A673 (cell line): ENCODE measurements around the gene CLDN11. TPM values are rescaled to one million over a fixed set of nuclear protein-coding genes. Genes with fewer than 3 reads are reported as not detected.

ENCODE experiments used
- BruUV-seq: library from RNA; stranded (reverse); fragments of 400-500 nt; replicated peaks from 2 replicates; lab custom pipeline; 2021; lab: Mats Ljungman, UMichigan
- CTCF ChIA-PET: fragments of 300-600 bp; sonication (Branson Sonifier 250); formaldehyde crosslinking; loops from one replicate; lab custom pipeline; 2022; ENCODE audit warnings: antibody characterized with exemption; lab: Charles Lee
- POLR2A ChIA-PET: fragments of 300-600 bp; sonication (Branson Sonifier 250); formaldehyde crosslinking; loops from one replicate; lab custom pipeline; 2022; ENCODE audit warnings: antibody characterized with exemption; ENCODE audit not compliant: low non-redundant PET; lab: Charles Lee
- DNase-seq: peaks from one replicate; pipeline ENCODE4 v3.0.0-alpha.2; 2015; ENCODE audit warnings: low spot score
- H3K27ac ChIP-seq: fragments of 200-600 bp; sonication (generic); 2 replicates; pipeline ENCODE4 v1.5.1; 2016; ENCODE audit warnings: mixed run types, low read depth, mild to moderate bottlenecking, mixed read lengths, antibody characterized with exemption, low read length; ENCODE audit not compliant: poor library complexity, severe bottlenecking
- H3K27me3 ChIP-seq: fragments of 200-600 bp; sonication (generic); replicated peaks from 2 replicates; pipeline ENCODE4 v1.6.1; 2017; ENCODE audit warnings: mixed run types, low read depth, mild to moderate bottlenecking, mixed read lengths, antibody characterized with exemption, low read length; ENCODE audit not compliant: insufficient read depth, poor library complexity
- H3K36me3 ChIP-seq: fragments of 200-600 bp; sonication (generic); 2 replicates; pipeline ENCODE4 v1.6.1; 2016; ENCODE audit warnings: mixed run types, mild to moderate bottlenecking, mixed read lengths, antibody characterized with exemption, low read length; ENCODE audit not compliant: insufficient read depth, poor library complexity, severe bottlenecking
- H3K4me1 ChIP-seq: fragments of 200-600 bp; sonication (generic); 2 replicates; pipeline ENCODE4 v1.6.1; 2017; ENCODE audit warnings: mixed run types, mild to moderate bottlenecking, mixed read lengths, antibody characterized with exemption, low read length; ENCODE audit not compliant: insufficient read depth, poor library complexity, severe bottlenecking
- H3K4me3 ChIP-seq: fragments of 200-600 bp; sonication (generic); 2 replicates; pipeline ENCODE4 v1.5.1; 2016; ENCODE audit warnings: low read depth, mixed run types, mild to moderate bottlenecking, mixed read lengths, low read length; ENCODE audit not compliant: poor library complexity, severe bottlenecking
- H3K9me3 ChIP-seq: fragments of 200-600 bp; sonication (generic); 2 replicates; pipeline ENCODE4 v1.6.1; 2016; ENCODE audit warnings: mixed run types, low read depth, mild to moderate bottlenecking, mixed read lengths, antibody characterized with exemption, low read length; ENCODE audit not compliant: poor library complexity, severe bottlenecking
- EZH2 ChIP-seq: fragments of 200-600 bp; sonication (generic); IDR thresholded peaks from 2 replicates; pipeline ENCODE4 v1.6.1; 2017; ENCODE audit warnings: borderline replicate concordance, low read depth, mild to moderate bottlenecking, mixed read lengths, antibody characterized with exemption, low read length; ENCODE audit not compliant: poor library complexity, severe bottlenecking
- intact Hi-C: fragments of 100-400 bp; cut with micrococcal nuclease; formaldehyde crosslinking; loops from one replicate; pipeline ENCODE4 v1.10.0; 2022; ENCODE audit not compliant: unreplicated experiment
- total RNA-seq: library from RNA; stranded (reverse); gene quantifications from 2 replicates; pipeline ENCODE4 v1.2.3, GENCODE V29; 2021
- TF ChIP-seq, protein P1 (sequence below): fragments of 300-800, 200-600 bp; sonication (generic); conservative IDR thresholded peaks from 2 replicates; pipeline ENCODE4 v1.5.1; 2017; ENCODE audit warnings: low read depth, mild to moderate bottlenecking, antibody characterized with exemption, low read length, moderate library complexity, mixed read lengths

Gene CLDN11
- total RNA-seq, 1 experiment from 2014 or later: not detected

GRCh38 chr3:170391108-170391507, 27.6 kb upstream of the CLDN11 start:
- Histone ChIP-seq H3K4me1 (no peaks in the 10 kb centered on the region), H3K9me3 (no peaks in the 10 kb centered on the region), H3K27me3 (no peaks in the 10 kb centered on the region), H3K4me3 (no peak overlapping the region), H3K27ac (no peak overlapping the region), H3K36me3 (peaks cover 26% of the 10 kb centered on the region)
- CTCF ChIA-PET: no interaction called here
- no peak for DNase-seq
- intact Hi-C loops: no loop called here
- POLR2A ChIA-PET: interaction anchor here (0.6 kb wide), 1 partner anchor 21 kb away, joined by 3 read pairs; no protein-coding TSS in a partner anchor
- no TSS peak for BruUV-seq
- no peak for TF ChIP-seq EZH2
- TF ChIP-seq, protein P1, sequence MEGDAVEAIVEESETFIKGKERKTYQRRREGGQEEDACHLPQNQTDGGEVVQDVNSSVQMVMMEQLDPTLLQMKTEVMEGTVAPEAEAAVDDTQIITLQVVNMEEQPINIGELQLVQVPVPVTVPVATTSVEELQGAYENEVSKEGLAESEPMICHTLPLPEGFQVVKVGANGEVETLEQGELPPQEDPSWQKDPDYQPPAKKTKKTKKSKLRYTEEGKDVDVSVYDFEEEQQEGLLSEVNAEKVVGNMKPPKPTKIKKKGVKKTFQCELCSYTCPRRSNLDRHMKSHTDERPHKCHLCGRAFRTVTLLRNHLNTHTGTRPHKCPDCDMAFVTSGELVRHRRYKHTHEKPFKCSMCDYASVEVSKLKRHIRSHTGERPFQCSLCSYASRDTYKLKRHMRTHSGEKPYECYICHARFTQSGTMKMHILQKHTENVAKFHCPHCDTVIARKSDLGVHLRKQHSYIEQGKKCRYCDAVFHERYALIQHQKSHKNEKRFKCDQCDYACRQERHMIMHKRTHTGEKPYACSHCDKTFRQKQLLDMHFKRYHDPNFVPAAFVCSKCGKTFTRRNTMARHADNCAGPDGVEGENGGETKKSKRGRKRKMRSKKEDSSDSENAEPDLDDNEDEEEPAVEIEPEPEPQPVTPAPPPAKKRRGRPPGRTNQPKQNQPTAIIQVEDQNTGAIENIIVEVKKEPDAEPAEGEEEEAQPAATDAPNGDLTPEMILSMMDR: no peak

- CTCF ChIA-PET: no interaction called here
- no peaks in the 10 kb centered on the region for H3K9me3 ChIP-seq
- H3K27ac ChIP-seq: no peak overlapping the region
- POLR2A ChIA-PET: no interaction called here
- intact Hi-C loops: no loop called here
- TF ChIP-seq, protein P1: no peak
- no peak for TF ChIP-seq EZH2
- H3K4me3 ChIP-seq: no peak overlapping the region
- no peaks in the 10 kb centered on the region for H3K4me1 ChIP-seq
- DNase-seq: no peak
- no peaks in the 10 kb centered on the region for H3K36me3 ChIP-seq
- no peaks in the 10 kb centered on the region for H3K27me3 ChIP-seq
- no TSS peak for BruUV-seq
Observed at GRCh38 chr3:170397685-170398084, 21.0 kb upstream of the CLDN11 start.

GRCh38 chr3:170405101-170405500, 13.6 kb upstream of the CLDN11 start:
- TF ChIP-seq EZH2: no peak
- TF ChIP-seq, protein P1: no peak
- no peak overlapping the region for H3K27ac ChIP-seq
- no peak overlapping the region for H3K4me3 ChIP-seq
- no peaks in the 10 kb centered on the region for H3K36me3 ChIP-seq
- POLR2A ChIA-PET: no interaction called here
- DNase-seq: no peak
- CTCF ChIA-PET: no interaction called here
- H3K9me3 ChIP-seq: no peaks in the 10 kb centered on the region
- BruUV-seq: no TSS peak
- H3K4me1 ChIP-seq: no peaks in the 10 kb centered on the region
- H3K27me3 ChIP-seq: no peaks in the 10 kb centered on the region
- intact Hi-C loops: no loop called here
